Measurements from ENCODE around the gene B3GNT3. TPM values are rescaled to one million over a fixed set of nuclear protein-coding genes. Genes with fewer than 3 reads are reported as not detected.

The B3GNT3 gene
- total and polyA plus RNA-seq, 2 experiments from 2014 or later: not detected

DNA sequence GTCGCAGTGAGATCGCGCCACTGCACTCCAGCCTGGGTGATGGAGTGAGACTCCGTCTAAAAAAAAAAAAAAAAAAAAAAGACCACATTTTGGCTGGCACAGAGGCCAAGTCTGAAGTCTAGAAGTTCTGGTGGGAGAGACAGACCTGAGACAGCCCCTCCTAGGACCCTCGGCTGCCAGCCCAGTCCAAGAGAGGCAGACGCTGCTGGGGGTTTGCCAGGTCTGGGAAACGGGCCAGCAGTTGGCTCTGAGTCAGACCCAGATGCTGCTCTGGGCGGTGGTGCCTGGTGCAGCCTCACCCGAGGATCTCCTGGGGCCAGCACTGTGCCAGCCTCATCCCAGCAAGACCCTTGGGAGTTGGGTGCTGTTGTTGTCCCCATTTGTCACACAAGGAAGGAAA lies 37.8 kb upstream of the B3GNT3 start:
- Histone ChIP-seq H3K36me3 (ENCODE audit: low read depth) (no peaks in the 10 kb centered on the region), H3K9me3 (ENCODE audit: low read depth) (no peaks in the 10 kb centered on the region), H4K20me1 (ENCODE audit: insufficient read depth) (no peaks in the 10 kb centered on the region), H2AFZ (no peak overlapping the region), H3F3A (ENCODE audit: insufficient read depth) (no peaks in the 10 kb centered on the region), H3K4me3 (no peak overlapping the region), H3K9me2 (ENCODE audit: insufficient read depth) (no peaks in the 10 kb centered on the region), H3K79me2 (ENCODE audit: insufficient read depth) (no peaks in the 10 kb centered on the region), H3K4me1 (ENCODE audit: insufficient read depth) (no peaks in the 10 kb centered on the region), H3K4me2 (ENCODE audit: unreplicated experiment) (no peak overlapping the region), H3K9ac (no peak overlapping the region), H3K27me3 (replicated peaks; ENCODE audit: insufficient read depth) (no peaks in the 10 kb centered on the region), H3K27ac (no peak overlapping the region)
- TF ChIP-seq EZH2 (IDR thresholded peaks at IDR 0.05; ENCODE audit: insufficient read depth, poor library complexity, severe bottlenecking): no peak
- TF ChIP-seq EZH2phosphoT487 (IDR thresholded peaks at IDR 0.05; ENCODE audit: insufficient read depth, low read depth): no peak
- peak; percentile 63 for DNase-seq
- in situ Hi-C loops (cut with MboI): no loop called here
- WGBS, 2 experiments (ENCODE audit: low coverage in 1 of 2, low lambda C conversion rate in 2 of 2, missing lambda C conversion rate in 2 of 2): 1 to 3% methylated on average over 9 of the region's 9 CpGs

DNA sequence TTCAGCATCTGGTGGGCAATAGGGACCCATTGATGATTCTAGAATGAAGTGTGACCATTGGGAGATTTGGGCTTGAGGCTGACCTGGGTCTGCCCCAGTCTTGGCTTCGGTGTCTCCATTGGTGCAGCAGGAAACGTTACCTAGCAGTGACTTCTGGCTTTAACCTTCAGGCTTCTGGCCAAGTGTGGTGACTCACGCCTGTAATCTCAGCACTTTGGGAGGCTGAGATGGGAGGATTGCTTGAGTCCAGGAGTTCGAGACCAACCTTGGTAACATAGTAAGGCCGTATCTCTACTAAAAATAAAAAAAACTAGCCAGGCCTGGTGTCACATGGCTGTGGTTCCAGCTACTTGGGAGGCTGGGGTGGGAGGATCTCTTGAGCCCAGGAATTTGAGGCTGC lies 36.4 kb upstream of the B3GNT3 start:
- H3K9me2 ChIP-seq (ENCODE audit: insufficient read depth): no peaks in the 10 kb centered on the region
- in situ Hi-C loops (cut with MboI): no loop called here
- H3K9me3 ChIP-seq (ENCODE audit: low read depth): no peaks in the 10 kb centered on the region
- no peaks in the 10 kb centered on the region for H3K79me2 ChIP-seq (ENCODE audit: insufficient read depth)
- no peak overlapping the region for H3K27ac ChIP-seq
- H3K36me3 ChIP-seq (ENCODE audit: low read depth): no peaks in the 10 kb centered on the region
- no peaks in the 10 kb centered on the region for H3K27me3 ChIP-seq (replicated peaks; ENCODE audit: insufficient read depth)
- H3F3A ChIP-seq (ENCODE audit: insufficient read depth): no peaks in the 10 kb centered on the region
- DNase-seq: no peak
- H3K4me3 ChIP-seq: no peak overlapping the region
- WGBS, 2 experiments (ENCODE audit: low coverage in 1 of 2, low lambda C conversion rate in 2 of 2, missing lambda C conversion rate in 2 of 2): 60 to 77% methylated on average over 5 of the region's 5 CpGs
- H2AFZ ChIP-seq: no peak overlapping the region
- no peak for TF ChIP-seq EZH2phosphoT487 (IDR thresholded peaks at IDR 0.05; ENCODE audit: insufficient read depth, low read depth)
- TF ChIP-seq EZH2 (IDR thresholded peaks at IDR 0.05; ENCODE audit: insufficient read depth, poor library complexity, severe bottlenecking): no peak
- no peak overlapping the region for H3K4me2 ChIP-seq (ENCODE audit: unreplicated experiment)
- H3K4me1 ChIP-seq (ENCODE audit: insufficient read depth): no peaks in the 10 kb centered on the region
- no peak overlapping the region for H3K9ac ChIP-seq
- H4K20me1 ChIP-seq (ENCODE audit: insufficient read depth): no peaks in the 10 kb centered on the region

- Histone ChIP-seq H3K4me1 (ENCODE audit: insufficient read depth) (no peaks in the 10 kb centered on the region), H3K4me2 (ENCODE audit: unreplicated experiment) (no peak overlapping the region), H3K36me3 (ENCODE audit: low read depth) (no peaks in the 10 kb centered on the region), H3K4me3 (no peak overlapping the region), H3K9ac (no peak overlapping the region), H4K20me1 (ENCODE audit: insufficient read depth) (no peaks in the 10 kb centered on the region), H3F3A (ENCODE audit: insufficient read depth) (no peaks in the 10 kb centered on the region), H3K9me3 (ENCODE audit: low read depth) (no peaks in the 10 kb centered on the region), H3K9me2 (ENCODE audit: insufficient read depth) (no peaks in the 10 kb centered on the region), H3K27ac (no peak overlapping the region), H3K79me2 (ENCODE audit: insufficient read depth) (no peaks in the 10 kb centered on the region), H3K27me3 (replicated peaks; ENCODE audit: insufficient read depth) (no peaks in the 10 kb centered on the region), H2AFZ (no peak overlapping the region)
- no peak for TF ChIP-seq EZH2phosphoT487 (IDR thresholded peaks at IDR 0.05; ENCODE audit: insufficient read depth, low read depth)
- TF ChIP-seq EZH2 (IDR thresholded peaks at IDR 0.05; ENCODE audit: insufficient read depth, poor library complexity, severe bottlenecking): no peak
- no peak for DNase-seq
- in situ Hi-C loops (cut with MboI): no loop called here
- WGBS, 2 experiments (ENCODE audit: low coverage in 1 of 2, low lambda C conversion rate in 2 of 2, missing lambda C conversion rate in 2 of 2): 58 to 75% methylated on average over 4 of the region's 4 CpGs
Measured at GRCh38 chr19:17761148-17761547, 33.8 kb upstream of the B3GNT3 start.

- H3K36me3 ChIP-seq (ENCODE audit: low read depth): no peaks in the 10 kb centered on the region
- peak; percentile 57 for DNase-seq
- H2AFZ ChIP-seq: no peak overlapping the region
- H3K9me2 ChIP-seq (ENCODE audit: insufficient read depth): no peaks in the 10 kb centered on the region
- no peak overlapping the region for H3K27ac ChIP-seq
- in situ Hi-C loops (cut with MboI): no loop called here
- 53 to 54% methylated on average over 17 of the region's 17 CpGs for WGBS, 2 experiments (ENCODE audit: low coverage in 1 of 2, low lambda C conversion rate in 2 of 2, missing lambda C conversion rate in 2 of 2)
- H3K9ac ChIP-seq: no peak overlapping the region
- TF ChIP-seq EZH2phosphoT487 (IDR thresholded peaks at IDR 0.05; ENCODE audit: insufficient read depth, low read depth) (no peak), EZH2 (IDR thresholded peaks at IDR 0.05; ENCODE audit: insufficient read depth, poor library complexity, severe bottlenecking) (no peak)
- no peak overlapping the region for H3K4me3 ChIP-seq
- H3F3A ChIP-seq (ENCODE audit: insufficient read depth): no peaks in the 10 kb centered on the region
- no peaks in the 10 kb centered on the region for H4K20me1 ChIP-seq (ENCODE audit: insufficient read depth)
- H3K4me1 ChIP-seq (ENCODE audit: insufficient read depth): no peaks in the 10 kb centered on the region
- no peaks in the 10 kb centered on the region for H3K27me3 ChIP-seq (replicated peaks; ENCODE audit: insufficient read depth)
- H3K79me2 ChIP-seq (ENCODE audit: insufficient read depth): no peaks in the 10 kb centered on the region
- H3K9me3 ChIP-seq (ENCODE audit: low read depth): no peaks in the 10 kb centered on the region
- no peak overlapping the region for H3K4me2 ChIP-seq (ENCODE audit: unreplicated experiment)
Measured at GRCh38 chr19:17762505-17763229, 32.3 kb upstream of the B3GNT3 start.
